Measurements from ENCODE around the gene MRPS14. TPM values are rescaled to one million over a fixed set of nuclear protein-coding genes. Genes with fewer than 3 reads are reported as not detected.

The MRPS14 gene
- total RNA-seq, 6 donors from 2014 or later, result 11.5 to 28.9 (median 18.8) TPM

DNA sequence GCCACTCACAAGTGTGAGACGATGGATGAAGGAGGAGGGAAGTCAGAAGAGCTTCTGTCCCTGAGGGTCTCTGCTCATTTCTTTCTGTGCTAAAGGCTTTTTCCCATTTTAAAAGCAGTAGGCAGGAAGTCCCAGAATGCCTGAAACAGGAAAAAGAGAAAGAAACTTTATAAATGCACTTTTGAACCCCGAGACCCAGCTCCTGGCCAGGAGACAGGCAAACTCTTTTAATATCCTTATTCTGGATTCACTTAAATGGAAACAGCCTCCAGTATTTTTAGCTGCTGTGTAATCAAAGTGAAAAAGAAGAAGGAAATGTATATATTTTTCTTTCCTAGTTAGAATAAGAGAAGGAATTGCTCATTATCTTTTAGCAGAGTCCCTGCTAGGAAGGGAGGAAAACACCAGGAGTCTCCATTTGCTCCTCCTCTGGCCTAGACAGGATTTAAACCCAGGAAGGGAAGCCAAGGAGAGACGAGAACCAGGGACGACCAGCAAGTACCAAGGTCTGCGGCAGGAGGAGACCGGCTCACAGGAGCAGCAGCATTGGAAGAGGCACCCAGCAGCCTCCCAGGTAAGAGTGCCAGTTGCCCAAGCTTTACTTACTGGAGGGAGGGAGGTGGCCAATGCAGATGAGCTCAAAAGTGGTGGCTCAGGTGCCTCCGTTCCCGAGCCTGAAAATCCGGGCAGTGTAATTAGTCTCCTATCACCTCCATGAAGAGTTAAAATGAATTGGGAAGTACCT is 44.3 kb upstream of the MRPS14 start, which contains the start of gene TNN:
Gene TNN (plus strand): TSS at position 472 of the 745 bp plus-strand sequence. CDS start 9,586 bp downstream, outside the sequence.
- TF ChIP-seq EP300 (IDR thresholded peaks at IDR 0.05) (no peak), POLR2AphosphoS5 (IDR thresholded peaks at IDR 0.05) (no peak), POLR2A (IDR thresholded peaks at IDR 0.05) (no peak)
- TF ChIP-seq, protein P1, sequence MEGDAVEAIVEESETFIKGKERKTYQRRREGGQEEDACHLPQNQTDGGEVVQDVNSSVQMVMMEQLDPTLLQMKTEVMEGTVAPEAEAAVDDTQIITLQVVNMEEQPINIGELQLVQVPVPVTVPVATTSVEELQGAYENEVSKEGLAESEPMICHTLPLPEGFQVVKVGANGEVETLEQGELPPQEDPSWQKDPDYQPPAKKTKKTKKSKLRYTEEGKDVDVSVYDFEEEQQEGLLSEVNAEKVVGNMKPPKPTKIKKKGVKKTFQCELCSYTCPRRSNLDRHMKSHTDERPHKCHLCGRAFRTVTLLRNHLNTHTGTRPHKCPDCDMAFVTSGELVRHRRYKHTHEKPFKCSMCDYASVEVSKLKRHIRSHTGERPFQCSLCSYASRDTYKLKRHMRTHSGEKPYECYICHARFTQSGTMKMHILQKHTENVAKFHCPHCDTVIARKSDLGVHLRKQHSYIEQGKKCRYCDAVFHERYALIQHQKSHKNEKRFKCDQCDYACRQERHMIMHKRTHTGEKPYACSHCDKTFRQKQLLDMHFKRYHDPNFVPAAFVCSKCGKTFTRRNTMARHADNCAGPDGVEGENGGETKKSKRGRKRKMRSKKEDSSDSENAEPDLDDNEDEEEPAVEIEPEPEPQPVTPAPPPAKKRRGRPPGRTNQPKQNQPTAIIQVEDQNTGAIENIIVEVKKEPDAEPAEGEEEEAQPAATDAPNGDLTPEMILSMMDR (IDR thresholded peaks at IDR 0.05), result no peak
- 79 to 84% methylated on average over 9 of the region's 9 CpGs for WGBS, 2 donors
- Histone ChIP-seq H3K36me3 (no peaks in the 10 kb centered on the region), H3K4me1 (peaks cover 4 to 12% (median 8%) of the 10 kb centered on the region in 4 donors), H3K27ac (no peak within 1 kb of the TSS), H3K9me3 (no peaks in the 10 kb centered on the region), H3K27me3 (no peaks in the 10 kb centered on the region), H3K4me3 (no peak within 1 kb of the TSS)
- no peak for ATAC-seq (ENCODE audit: low FRiP score in 2 of 2)
- no peak for DNase-seq

DNA sequence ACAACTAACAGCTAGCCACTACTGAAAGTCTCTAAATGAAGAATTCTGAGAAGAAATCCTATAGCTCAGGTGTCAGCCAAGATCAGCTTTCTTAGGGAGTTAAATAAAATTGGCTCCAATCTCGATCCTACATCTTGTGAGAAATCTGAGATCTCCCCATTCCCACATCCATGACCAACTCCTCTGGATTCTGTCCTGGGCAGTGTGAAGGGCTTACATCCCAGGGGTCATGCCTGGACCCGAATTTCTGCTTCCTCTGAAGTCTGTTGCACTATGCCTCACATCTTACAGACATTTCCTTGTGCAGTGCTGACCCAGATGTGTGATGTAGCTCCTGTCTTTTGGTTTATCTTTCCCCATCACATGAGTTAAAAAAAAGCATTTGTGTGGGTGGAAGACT is 39.6 kb upstream of the MRPS14 start:
- 57 to 85% methylated on average over 2 of the region's 2 CpGs for WGBS, 2 donors
- no peak overlapping the region for H3K27ac ChIP-seq
- no peaks in the 10 kb centered on the region for H3K27me3 ChIP-seq
- H3K9me3 ChIP-seq, result no peaks in the 10 kb centered on the region
- no peak overlapping the region for H3K4me3 ChIP-seq
- no peaks in the 10 kb centered on the region for H3K4me1 ChIP-seq
- no peak for ATAC-seq (ENCODE audit: low FRiP score in 2 of 2)
- no peaks in the 10 kb centered on the region for H3K36me3 ChIP-seq
- no peak for DNase-seq
- TF ChIP-seq, protein P1 (IDR thresholded peaks at IDR 0.05), result no peak
- TF ChIP-seq EP300 (IDR thresholded peaks at IDR 0.05) (no peak), POLR2A (IDR thresholded peaks at IDR 0.05) (no peak), POLR2AphosphoS5 (IDR thresholded peaks at IDR 0.05) (no peak)

DNA sequence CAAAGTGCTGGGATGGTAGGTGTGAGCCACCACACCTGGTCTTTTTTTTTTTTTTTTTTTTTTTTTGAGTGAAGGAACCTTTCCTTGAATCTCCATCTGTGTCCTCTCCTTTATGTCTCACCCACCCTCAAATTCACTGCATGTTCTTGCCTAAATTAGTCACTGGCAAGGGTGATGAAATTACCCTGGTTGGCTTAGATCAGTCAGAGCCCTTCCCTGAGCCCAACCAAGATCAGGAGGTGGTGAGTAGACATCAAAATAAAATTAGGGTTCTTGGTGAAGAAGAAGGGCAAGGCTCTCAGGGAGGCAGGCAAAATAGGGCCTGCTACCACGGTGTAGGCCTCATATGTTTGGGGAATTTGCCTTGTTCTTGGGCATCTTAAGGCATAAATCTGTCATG is 39.1 kb upstream of the MRPS14 start:
- Histone ChIP-seq H3K4me3 (no peak overlapping the region), H3K4me1 (no peaks in the 10 kb centered on the region), H3K27me3 (no peaks in the 10 kb centered on the region), H3K27ac (no peak overlapping the region), H3K36me3 (no peaks in the 10 kb centered on the region), H3K9me3 (no peaks in the 10 kb centered on the region)
- ATAC-seq (ENCODE audit: low FRiP score in 2 of 2) (no peak), DNase-seq (no peak)
- WGBS, 2 donors, result 77 to 94% methylated on average over 1 of the region's 1 CpG
- TF ChIP-seq POLR2A (IDR thresholded peaks at IDR 0.05) (no peak), POLR2AphosphoS5 (IDR thresholded peaks at IDR 0.05) (no peak), EP300 (IDR thresholded peaks at IDR 0.05) (no peak)
- TF ChIP-seq, protein P1 (IDR thresholded peaks at IDR 0.05), result no peak

DNA sequence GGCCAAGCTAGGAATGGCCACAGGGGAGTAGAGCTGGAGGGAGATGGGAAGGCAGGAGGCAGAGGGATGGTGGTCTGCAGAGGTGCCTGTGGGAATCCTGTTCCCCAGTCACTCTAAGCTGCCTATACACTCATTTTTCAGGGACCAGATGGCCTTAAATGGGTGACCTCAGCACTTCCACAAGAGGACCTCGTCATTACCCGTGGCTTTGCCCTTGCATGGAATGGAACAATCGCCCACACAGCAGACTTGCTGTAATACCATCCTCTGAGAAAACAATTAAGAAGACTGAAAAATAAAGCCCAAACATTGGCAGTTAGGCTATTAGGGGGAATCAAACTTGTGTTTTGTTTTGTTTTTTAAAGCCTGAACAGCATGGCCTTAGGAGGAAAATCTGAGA is 31.5 kb upstream of the MRPS14 start:
- H3K36me3 ChIP-seq, result no peaks in the 10 kb centered on the region
- no peak for DNase-seq
- H3K9me3 ChIP-seq, result no peaks in the 10 kb centered on the region
- H3K27ac ChIP-seq, result no peak overlapping the region
- 84 to 92% methylated on average over 3 of the region's 3 CpGs for WGBS, 2 donors
- no peak overlapping the region for H3K4me3 ChIP-seq
- TF ChIP-seq EP300 (IDR thresholded peaks at IDR 0.05) (no peak), POLR2AphosphoS5 (IDR thresholded peaks at IDR 0.05) (no peak), POLR2A (IDR thresholded peaks at IDR 0.05) (no peak)
- TF ChIP-seq, protein P1 (IDR thresholded peaks at IDR 0.05), result no peak
- no peaks in the 10 kb centered on the region for H3K27me3 ChIP-seq
- no peak for ATAC-seq (ENCODE audit: low FRiP score in 2 of 2)
- H3K4me1 ChIP-seq, result no peaks in the 10 kb centered on the region

GRCh38 chr1:175050992-175051391 is 27.8 kb upstream of the MRPS14 start:
- Histone ChIP-seq H3K27me3 (no peaks in the 10 kb centered on the region), H3K36me3 (no peaks in the 10 kb centered on the region), H3K4me1 (no peaks in the 10 kb centered on the region), H3K4me3 (no peak overlapping the region), H3K27ac (no peak overlapping the region), H3K9me3 (no peaks in the 10 kb centered on the region)
- ATAC-seq (ENCODE audit: low FRiP score in 2 of 2), result no peak
- DNase-seq, result no peak
- 81 to 96% methylated on average over 2 of the region's 2 CpGs for WGBS, 2 donors
- TF ChIP-seq POLR2A (IDR thresholded peaks at IDR 0.05), result no peak
- TF ChIP-seq, protein P1 (IDR thresholded peaks at IDR 0.05), result no peak
- TF ChIP-seq EP300 (IDR thresholded peaks at IDR 0.05), result no peak
- TF ChIP-seq POLR2AphosphoS5 (IDR thresholded peaks at IDR 0.05), result no peak
